Measurements from ENCODE around the gene YIF1B. TPM values are rescaled to one million over a fixed set of nuclear protein-coding genes. Genes with fewer than 3 reads are reported as not detected.

The YIF1B gene
- total RNA-seq, 2 donors from 2014 or later: 28.8 to 58.3 TPM

GRCh38 chr19:38320969-38321339, 5.2 kb upstream of the YIF1B start:
- Histone ChIP-seq H3K27ac (peak overlapping the region; percentile 83), H3K9ac (ENCODE audit: low read depth in 2 of 2, low read length in 2 of 2) (peak overlapping the region; percentile 24 to 82), H3K9me3 (no peaks in the 10 kb centered on the region), H3K4me3 (peak overlapping the region; percentile 91), H3K4me1 (peaks cover 5% of the 10 kb centered on the region), H3K27me3 (no peaks in the 10 kb centered on the region), H3K36me3 (no peaks in the 10 kb centered on the region)
- no peak for TF ChIP-seq CTCF (IDR thresholded peaks at IDR 0.05)
- intact Hi-C loops (cut with DNase I): loop anchor here (10.0 kb wide), 1 partner anchor 416 kb away; the partner anchor contains the start of genes SIPA1L3 and WDR87
- no peak for DNase-seq

GRCh38 chr19:38319421-38320258, 3.9 kb upstream of the YIF1B start, which contains the start of gene KCNK6:
KCNK6 (plus strand) TSS chr19:38319845; CDS start chr19:38319951, 106 bp downstream.
- peaks cover 8% of the 10 kb centered on the region for H3K4me1 ChIP-seq

GRCh38 chr19:38318660-38319059, 2.9 kb upstream of the YIF1B start:
- intact Hi-C loops (cut with DNase I): no loop called here
- Histone ChIP-seq H3K4me1 (peaks cover 8% of the 10 kb centered on the region), H3K27me3 (no peaks in the 10 kb centered on the region), H3K9me3 (no peaks in the 10 kb centered on the region), H3K27ac (peak overlapping the region; percentile 83), H3K4me3 (no peak overlapping the region), H3K9ac (ENCODE audit: low read depth in 2 of 2, low read length in 2 of 2) (peak overlapping the region in 1 of 2 donors; percentile 82), H3K36me3 (no peaks in the 10 kb centered on the region)
- TF ChIP-seq CTCF (IDR thresholded peaks at IDR 0.05): no peak
- DNase-seq: no peak

More at GRCh38 chr19:38319421-38320258, 3.9 kb upstream of the YIF1B start, which contains the start of gene KCNK6:
- no peak for TF ChIP-seq CTCF (IDR thresholded peaks at IDR 0.05)
- Histone ChIP-seq H3K36me3 (no peaks in the 10 kb centered on the region), H3K9me3 (no peaks in the 10 kb centered on the region), H3K27ac (peak within 1 kb of the TSS; percentile 83), H3K27me3 (no peaks in the 10 kb centered on the region), H3K4me3 (peak within 1 kb of the TSS; percentile 91), H3K9ac (ENCODE audit: low read depth in 2 of 2, low read length in 2 of 2) (peak within 1 kb of the TSS; percentile 82 to 96)
- intact Hi-C loops (cut with DNase I): loop anchor here (10.0 kb wide), 1 partner anchor 415 kb away; the partner anchor contains the start of genes SIPA1L3 and WDR87
- peak; percentile 90 for DNase-seq

- no peak for DNase-seq
- H3K9ac ChIP-seq (ENCODE audit: low read depth in 2 of 2, low read length in 2 of 2): peak overlapping the region; percentile 24 to 55
- no peak for TF ChIP-seq CTCF (IDR thresholded peaks at IDR 0.05)
- H3K36me3 ChIP-seq: no peaks in the 10 kb centered on the region
- intact Hi-C loops (cut with DNase I): no loop called here
- peak overlapping the region; percentile 56 for H3K4me3 ChIP-seq
- H3K4me1 ChIP-seq: peaks cover 8% of the 10 kb centered on the region
- H3K27ac ChIP-seq: peak overlapping the region; percentile 82
- no peaks in the 10 kb centered on the region for H3K9me3 ChIP-seq
- H3K27me3 ChIP-seq: no peaks in the 10 kb centered on the region
These were observed 1.4 kb upstream of the YIF1B start for GRCh38 chr19:38317104-38317612.

GRCh38 chr19:38316477-38317067, 825 bp upstream of the YIF1B start:
- Histone ChIP-seq H3K9ac (ENCODE audit: low read depth in 2 of 2, low read length in 2 of 2) (peak overlapping the region; percentile 51 to 61), H3K4me1 (peaks cover 8% of the 10 kb centered on the region), H3K36me3 (no peaks in the 10 kb centered on the region), H3K9me3 (no peaks in the 10 kb centered on the region), H3K4me3 (peak overlapping the region; percentile 56), H3K27ac (peak overlapping the region; percentile 82), H3K27me3 (no peaks in the 10 kb centered on the region)
- no peak for DNase-seq
- intact Hi-C loops (cut with DNase I): no loop called here
- TF ChIP-seq CTCF (IDR thresholded peaks at IDR 0.05): no peak

Measured in colonic mucosa (tissue), 4 donors.